HG02884 (cell line): ENCODE data around the gene FBN1.

Experiments used
- ATAC-seq: cut with Tn5 transposase; IDR thresholded peaks from one replicate; pipeline ENCODE4 v1.9.1; 2021; ENCODE audit warnings: mild to moderate bottlenecking, moderate library complexity; ENCODE audit not compliant: unreplicated experiment

The FBN1 gene

DNA sequence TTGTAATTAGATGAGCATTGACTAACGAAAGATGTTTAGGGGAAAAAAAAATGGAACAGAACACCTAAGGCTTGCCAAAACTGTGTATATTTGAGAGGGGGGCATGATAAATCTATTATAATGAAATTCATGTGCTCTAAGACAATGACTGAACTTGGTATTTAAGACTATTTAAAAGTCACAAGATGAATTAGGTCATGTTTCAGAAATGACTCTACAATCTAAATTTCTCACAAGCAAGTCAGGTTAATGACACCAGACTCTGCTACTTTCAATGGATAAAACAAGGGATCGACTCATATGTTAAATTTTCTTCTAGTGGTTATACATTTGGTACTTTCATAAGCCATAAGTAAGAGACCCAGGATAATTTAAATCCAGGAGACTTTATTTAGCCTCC lies 235.9 kb downstream of the FBN1 start:
- ATAC-seq, result no peak

DNA sequence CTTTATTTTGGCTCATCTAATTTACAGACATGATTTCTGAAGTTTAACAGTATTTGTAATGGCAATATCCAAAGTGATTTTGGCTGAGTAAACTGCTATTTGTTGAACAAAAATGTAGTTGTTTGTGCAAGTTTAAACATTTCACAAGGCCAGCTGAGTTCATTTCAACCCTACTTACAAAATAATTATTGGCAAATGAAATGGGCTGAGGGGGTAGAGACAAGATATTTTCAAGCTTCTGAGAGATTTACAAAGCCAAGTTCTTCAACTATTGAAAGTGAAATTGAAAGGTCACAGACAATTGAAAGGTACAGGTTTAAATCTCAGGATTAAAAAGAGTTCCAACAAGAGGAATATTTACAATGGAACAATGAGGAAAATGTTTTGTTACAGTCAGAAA lies 237.2 kb downstream of the FBN1 start:
- ATAC-seq, result no peak

DNA sequence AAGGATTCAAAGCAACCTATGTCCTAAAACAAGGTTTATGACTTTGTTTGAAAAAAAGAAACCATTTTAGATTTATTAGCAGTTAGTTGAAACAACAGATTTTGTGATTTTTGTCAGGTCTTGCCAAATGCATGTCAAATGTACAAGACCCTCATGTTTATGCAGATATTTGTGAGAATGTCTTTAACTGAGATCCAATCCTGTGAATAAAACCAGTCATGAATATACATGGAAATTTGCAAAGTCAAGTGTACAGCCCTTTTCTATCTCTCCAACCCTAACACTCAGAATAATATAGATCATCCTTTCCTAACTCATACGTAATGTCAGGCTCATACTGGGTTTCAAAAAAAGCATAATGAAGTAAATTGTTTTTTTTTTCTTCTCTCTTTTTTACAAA lies 237.9 kb downstream of the FBN1 start:
- no peak for ATAC-seq

DNA sequence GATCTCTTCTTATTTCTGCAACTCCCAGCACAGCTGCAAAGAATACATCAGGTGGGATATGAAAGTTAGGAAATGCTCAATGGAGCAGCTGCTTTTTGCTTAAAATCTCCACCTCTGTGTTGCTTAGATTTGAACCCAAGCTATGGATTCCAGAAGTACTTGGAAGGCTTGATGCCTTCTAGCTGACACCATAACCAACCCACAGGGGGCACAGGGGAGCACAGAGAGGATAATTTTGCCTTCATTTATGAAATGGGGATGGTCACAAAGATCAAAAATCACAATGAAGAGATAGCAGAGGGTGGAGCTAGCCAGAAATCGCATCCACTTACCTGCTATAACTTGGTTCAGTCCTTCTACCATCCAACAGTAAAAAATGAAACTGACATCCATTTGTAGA lies 238.6 kb downstream of the FBN1 start:
- ATAC-seq, result no peak

DNA sequence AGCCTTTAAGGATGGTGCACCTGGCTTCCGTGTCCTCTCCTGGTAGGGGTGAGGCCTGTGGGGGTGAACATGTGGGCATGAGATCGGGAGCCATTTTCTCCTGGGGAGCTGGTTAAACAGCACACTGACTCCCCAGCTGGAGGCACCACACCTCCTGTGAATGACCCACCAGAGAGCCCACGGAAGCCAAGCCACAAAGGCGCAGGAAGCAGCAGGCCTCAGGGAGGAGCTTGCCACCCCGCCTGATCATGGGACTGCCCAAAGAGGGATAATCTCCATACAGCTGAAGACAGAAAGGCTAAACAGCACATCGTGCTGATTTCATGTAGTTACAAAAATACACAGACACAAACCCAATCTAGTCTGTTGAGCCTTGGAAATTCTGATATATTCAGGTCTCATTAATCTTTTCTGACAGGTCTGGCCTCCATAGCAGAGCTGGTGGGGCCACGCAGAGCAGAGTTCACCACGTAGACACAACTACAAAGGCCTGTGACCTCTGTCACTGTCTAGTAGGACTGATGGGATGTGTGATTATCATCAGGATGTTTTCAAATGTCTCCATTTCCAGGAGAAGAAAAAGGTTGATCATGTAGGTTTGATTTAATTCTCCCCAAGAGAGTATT lies 239.1 kb downstream of the FBN1 start:
- ATAC-seq, result no peak

DNA sequence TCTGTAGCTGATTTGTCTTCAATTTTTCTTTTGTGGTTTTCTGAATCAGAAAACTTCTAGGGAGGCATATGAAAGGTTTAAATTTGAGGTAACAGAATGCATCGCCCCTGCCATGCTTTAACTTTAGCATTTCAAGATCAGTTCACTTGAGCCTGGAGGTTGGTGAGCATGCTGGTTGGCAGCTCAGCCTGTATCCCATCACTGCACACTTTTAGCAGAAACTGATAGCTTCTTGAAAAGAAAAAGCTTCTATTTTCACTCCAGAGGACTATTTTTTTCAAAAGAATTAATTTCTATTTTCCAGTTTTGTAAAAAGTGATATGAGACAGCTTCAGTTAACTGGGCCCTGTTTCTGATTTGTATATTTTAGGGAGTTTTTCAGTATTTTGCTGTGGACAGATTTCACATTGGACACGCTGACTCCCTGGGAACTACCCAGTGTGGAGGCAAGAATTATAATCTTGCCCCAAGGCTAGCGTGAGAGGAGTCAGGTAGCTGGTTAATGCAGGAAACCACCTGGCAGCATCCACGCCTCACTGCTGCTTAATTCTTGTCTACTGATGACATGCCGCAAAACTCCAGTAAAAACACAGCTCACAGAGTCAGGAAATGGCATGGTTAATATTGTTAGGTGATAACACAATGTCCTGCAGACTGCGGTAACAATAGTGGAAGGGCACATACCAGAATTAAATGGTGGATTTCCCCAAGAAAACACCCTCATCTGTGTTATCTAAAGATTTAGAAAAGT lies 242.9 kb downstream of the FBN1 start:
- ATAC-seq, result no peak

DNA sequence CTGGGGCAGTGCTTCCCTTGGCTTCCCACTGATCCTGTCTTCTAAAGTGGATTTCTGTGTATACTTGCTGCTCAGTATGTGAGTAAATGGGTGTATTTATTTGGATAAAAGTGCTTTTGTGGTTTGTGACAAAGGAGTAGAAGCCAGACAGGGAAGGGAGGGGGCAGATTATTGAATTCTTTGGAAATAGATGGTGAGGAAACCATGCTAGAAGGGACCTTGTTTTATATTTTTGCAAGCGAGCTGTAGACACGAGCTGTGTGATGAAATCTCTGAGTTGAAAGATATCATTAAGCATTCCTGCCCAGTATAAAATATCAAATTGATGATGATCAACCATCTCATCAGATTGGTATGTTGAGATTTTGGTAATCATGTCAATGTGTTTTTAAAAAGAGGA lies 245.4 kb downstream of the FBN1 start:
- no peak for ATAC-seq

DNA sequence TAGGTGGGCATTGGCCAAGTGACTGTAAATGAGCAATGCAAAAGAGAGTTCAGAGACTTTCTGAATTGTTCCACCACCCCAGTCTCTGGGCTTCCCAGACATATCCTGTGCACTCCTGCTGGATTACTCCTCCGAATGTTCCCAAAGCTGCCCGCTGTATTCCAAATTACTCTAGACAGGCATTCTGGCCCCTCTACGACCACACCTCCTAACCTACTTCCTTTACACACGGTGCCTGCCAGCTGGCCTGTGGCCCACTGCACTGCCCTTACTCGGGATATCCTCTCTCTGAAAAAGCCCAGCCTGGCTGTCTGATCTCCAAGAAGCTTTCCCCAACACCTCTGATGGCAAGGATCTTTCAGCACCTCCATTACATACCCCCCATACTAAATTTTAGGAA lies 247.7 kb downstream of the FBN1 start:
- no peak for ATAC-seq

DNA sequence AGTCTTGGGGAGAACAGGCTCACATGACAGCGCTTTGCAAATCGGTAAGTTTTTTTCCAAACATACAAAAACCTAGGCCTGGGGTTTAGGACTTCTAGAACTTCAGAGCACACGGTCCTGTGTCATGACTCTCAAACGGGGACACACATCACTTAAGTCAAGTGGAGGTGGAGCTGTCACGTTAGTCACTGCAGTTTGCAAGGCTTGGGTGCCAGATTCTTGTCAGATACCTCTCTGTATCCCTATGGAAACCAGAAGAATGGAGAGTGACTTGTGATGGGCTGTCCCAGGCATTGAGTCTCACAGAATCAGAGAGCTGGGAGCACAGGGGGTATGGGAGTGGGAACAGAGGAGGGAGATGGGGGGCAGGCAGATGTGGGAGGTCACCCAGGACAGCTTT lies 249.5 kb downstream of the FBN1 start:
- ATAC-seq, result no peak

DNA sequence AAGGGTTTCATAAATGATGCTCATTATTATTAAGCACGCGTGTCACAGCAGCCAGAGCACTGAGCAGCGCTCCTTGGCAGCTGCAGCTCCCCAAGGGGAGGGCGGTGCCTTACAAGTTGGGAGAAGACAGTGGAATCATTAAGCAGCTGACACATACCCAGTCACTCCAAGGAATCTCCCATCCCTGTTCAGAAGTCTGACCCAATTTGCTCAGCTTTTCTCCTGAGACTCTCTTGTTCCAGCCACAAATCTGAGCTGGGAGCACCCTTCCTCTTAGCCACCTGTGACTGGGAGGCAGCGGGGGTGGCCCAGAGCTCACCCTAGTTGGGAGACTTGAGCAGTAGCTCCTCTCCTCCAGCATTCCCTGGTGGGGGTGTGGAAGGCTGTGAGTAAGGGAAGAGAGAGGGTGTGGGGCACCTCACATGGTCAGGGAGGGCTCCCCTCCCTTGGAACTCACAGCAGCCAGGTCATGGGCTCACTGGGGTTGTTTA lies 249.9 kb downstream of the FBN1 start:
- no peak for ATAC-seq

DNA sequence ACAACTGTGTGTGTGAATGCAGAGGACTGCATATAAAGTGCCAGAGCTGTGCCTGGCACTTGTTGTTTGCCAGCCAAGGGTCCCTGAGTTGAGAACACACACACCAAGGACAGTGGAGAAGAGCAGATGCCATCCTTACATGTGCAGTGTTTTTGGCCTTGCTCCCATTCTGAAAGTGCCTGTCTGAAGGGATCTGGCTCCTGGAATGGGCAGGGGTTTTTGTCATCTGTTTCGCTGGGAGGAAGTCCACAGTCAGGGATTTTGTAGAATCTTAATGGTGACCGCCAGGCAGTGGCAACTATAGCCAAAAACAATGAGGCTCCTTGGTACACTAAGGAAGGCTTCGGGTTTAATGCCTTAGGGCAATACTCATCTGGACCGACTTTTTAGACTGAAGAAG lies 250.5 kb downstream of the FBN1 start:
- ATAC-seq, result no peak

DNA sequence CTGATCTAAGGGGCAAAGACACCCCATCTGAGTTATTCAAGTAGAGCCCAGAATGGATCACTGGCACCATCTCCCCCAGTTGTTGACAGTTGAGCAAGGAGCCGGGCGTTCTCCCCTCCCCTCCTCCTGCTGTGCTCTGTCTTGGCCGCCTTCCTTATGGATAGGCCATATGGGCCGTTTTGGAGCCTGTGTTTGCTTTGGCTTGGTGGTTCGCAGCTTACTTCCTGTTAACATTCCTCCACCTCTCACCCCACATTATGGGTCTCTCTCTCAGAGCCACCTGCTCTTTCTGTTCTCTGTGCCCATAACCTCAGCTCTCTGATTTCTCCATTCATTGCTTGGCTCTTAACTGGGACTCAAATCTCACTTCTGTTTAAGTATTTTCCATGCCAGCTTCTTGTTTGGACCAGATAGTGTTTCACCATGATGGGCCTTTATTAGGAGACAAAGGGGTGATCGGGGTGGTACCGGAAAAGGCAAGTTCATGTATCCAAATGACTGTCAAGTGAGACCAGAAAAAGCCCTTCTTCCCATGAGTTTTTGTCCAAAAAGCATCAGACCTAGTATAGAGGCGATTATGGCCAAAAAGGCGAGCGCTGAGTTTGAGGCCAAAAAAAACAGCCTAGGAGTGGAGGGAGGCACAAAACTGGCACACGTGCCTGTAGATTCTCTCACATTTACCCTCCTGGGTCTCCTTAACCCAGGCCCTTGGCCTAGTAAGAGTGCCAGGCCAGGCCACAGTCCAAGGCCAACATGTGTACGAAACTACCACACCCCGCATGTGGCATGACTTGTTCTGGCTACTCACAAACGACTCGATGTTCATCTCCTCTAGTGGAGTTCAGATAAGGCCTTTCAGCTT lies 251.6 kb downstream of the FBN1 start:
- no peak for ATAC-seq

DNA sequence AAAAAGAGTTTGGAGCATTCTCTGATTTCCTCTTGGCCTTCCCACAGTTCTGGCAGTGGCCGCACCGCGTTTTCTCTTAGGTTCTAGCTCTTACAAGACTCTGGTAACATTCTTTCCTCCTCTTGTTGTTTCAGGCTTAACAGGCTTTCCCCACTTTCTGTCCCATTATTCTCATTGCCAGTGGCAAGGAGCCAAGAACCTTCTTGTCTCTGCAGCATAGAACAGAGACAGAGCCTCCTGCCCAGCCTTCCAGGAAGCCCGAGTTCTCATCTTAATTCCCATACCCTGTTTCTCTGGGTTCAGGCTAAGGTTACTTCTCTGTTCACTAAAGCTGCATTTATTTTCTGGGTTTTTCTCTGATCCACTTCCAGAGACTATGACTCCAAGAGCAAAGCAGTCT lies 253.2 kb downstream of the FBN1 start:
- ATAC-seq, result no peak

DNA sequence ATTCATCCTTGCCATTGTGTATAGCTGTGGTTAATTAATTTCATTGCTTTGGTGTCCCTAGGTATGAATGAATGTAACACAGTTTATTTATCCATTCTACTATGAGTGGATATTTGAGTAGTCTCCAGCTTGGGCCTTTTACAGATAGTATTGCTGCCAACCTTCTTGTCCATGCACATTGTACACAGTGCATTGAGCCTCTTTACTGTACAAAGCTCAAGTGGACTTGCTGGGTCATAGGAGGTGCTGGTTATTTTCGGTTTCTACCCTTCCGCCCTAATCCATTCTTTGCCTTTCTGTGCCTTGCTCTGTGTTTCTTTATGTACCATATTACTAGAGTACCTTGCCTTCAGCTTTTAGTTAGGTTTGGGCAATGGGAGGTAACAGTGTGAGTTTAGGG lies 253.6 kb downstream of the FBN1 start:
- ATAC-seq, result no peak

DNA sequence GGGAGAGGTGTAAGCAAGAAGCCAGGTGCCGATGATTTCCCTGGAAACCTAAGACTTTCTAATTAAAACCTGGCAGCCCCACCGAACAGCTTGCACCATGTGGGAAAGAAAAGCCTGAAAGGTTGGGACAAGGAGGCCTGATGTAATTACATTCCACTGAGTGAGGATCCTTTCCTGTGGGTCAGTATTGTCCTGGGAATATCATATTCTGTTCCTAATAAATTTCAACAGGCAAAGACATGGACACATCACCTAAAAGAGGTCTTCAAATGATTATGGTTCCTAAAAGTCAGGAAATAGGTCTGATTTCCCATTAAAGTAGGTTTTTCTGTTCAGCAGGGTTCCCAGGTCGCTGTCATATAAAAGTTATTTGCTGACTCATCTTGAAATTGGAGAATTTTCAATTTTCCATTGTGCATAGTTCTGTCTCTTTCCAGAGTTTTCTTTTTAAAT lies 255.8 kb downstream of the FBN1 start:
- ATAC-seq, result no peak

DNA sequence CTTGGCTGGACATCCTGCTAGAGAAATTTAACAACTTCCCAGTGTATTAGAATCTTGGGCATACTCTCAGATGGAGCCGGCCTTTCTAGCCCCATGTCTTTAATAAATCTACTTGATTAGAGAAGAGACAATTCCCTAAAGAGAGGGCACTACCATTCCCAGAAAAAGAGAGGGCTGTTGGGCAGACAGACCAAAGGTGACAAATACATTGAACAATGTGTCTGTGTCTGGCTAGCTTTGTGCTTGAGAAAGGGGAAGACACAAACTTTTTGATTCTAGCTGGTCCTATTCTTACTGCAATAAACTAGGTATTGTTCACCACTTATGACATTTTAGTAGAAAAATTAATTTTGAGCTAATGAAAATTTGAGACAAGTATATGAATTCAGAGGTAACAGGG lies 256.6 kb downstream of the FBN1 start:
- ATAC-seq, result no peak

DNA sequence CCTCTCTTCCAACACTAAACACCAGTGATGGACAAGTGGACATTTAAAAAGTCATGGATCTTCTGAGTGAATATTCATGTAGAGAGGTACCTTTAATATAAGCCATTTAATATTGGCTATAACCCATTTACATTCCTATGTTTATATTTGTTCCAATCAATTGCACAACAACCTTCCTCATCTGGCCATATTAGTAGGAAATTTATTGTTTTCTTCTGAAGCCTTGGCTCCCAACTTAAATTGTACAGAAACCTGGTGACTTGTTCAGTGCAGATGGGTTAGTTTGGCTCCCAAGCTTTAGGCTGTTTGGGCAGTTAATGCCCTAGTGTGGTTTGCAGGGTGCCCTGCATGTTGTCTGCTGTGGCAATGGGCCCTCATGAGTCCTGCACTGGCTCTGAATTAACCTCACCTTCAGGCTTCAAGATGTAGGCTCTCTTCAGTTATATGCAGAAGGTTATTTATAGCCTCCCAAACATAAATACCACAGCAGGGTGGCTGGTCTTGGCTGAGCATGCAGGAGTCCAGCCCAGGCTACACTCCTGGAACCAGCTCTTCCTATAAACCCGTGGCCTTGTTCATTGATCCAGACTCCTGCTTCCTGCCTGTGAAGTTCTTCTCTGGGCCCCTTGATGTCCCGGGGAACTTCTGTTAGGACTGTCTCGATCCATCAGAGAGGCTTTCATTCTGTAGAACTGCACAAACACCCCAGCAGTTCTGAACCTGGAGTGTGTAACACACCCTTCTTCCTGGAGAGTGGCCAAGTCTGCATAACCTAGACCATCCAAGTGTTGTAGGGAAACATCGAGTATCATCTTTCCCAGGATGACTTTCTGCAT lies 257.3 kb downstream of the FBN1 start:
- no peak for ATAC-seq

DNA sequence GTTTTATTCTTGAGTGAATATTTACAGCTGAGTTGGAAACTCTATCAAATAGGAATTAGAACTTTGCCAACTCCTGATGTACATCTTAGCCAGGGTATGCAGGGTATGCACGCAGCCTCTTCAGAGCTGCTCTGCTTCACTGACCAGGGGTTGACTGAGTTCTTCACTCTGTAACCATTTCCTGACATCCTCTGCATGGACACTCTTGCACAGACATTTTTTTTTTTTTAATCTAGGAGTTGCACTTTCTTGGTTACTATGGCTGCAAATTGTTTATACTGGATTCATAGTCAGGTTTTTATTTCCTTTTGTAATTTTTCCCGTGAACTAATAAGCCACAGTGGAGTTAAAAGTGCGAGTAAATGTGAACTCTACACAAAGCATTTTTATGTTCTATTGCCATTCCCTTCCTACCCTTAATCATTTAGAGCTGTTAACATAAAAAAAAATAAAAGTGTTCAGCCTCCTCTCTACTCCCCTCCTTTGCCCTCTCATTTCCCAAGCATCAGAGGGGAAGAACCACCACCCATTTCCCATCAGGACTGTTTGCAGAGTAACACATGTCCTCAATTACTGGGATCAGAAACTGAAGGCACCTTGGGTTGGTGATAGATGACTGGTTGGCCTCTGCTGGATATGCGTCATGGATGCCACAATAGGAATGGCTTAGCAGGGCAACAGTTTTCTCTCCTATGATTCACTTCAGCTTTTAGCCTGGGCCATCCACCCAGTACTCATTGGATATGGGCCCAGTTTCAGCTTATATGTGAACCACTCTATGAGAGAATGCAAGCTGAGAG lies 260.3 kb downstream of the FBN1 start:
- no peak for ATAC-seq

DNA sequence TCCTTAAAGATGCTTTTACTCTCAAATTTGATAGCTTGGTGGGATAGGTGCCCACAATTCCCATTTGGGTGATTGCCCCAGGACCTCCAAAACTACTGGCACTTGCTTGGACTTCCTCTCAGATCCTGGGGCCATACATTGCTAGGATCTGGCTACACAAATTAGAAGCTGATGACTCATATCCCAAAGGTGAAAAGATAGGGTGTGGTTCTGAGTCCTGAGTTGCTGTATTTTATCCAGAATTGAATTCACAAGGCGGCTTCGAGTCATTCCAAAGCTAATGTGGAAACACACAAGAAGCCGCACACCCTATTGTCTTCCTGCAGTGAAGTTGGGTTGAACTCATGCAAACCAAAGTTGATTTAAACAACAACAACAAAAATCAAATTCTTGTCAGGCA lies 260.9 kb downstream of the FBN1 start:
- ATAC-seq, result no peak

DNA sequence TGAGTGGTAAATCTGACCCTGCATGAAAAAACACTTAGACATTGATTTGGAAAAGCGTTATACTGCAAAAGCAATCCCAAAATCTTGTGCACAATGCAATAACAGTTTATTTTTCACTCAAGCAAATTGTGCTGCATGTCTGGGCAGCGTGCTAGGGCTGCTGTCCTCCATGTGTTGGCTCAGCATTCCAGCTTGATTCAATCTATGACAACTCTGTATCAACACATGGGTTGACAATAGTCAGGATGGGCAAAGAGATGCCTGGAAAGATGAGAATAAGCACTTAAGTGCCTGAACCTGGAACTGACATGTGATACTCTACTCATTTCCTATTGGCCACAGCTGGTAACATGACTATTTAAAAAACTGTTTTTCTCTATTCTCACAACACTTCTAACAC lies 262.5 kb downstream of the FBN1 start:
- no peak for ATAC-seq
